ENCODE measurements around the gene DBF4. TPM values are rescaled to one million over a fixed set of nuclear protein-coding genes. Genes with fewer than 3 reads are reported as not detected.

DBF4 gene
- total and polyA plus RNA-seq, 2 experiments from 2014 or later = 62.6 to 91.5 TPM

GRCh38 chr7:87837597-87837996 is 38.7 kb upstream of the DBF4 start (continued):
- TF ChIP-seq ZNF462 (CRISPR knock-in tag; IDR thresholded peaks at IDR 0.05) = no peak

GRCh38 chr7:87850836-87851593 is 25.3 kb upstream of the DBF4 start:
- Mint-ChIP-seq H3K9me3 (no peaks in the 10 kb centered on the region), H3K36me3 (ENCODE audit: low read depth) (peaks cover 16% of the 10 kb centered on the region), H3K27ac (peak overlapping the region; percentile 12; the same call in 1 of the 2 replicates), H3K4me1 (peaks cover under 1% of the 10 kb centered on the region; the same call in 2 of the 3 replicates), H3K27me3 (ENCODE audit: insufficient read depth, low read depth, poor library complexity) (peaks cover 1% of the 10 kb centered on the region), H3K4me3 (no peak overlapping the region)
- DNase-seq (ENCODE audit: low spot score) (no peak), ATAC-seq (no peak)
- Histone ChIP-seq H3K4me1 (ENCODE audit: insufficient read depth) (peaks cover 5% of the 10 kb centered on the region), H3K36me3 (ENCODE audit: insufficient read depth) (no peaks in the 10 kb centered on the region), H3F3A (replicated peaks; ENCODE audit: low read depth) (no peaks in the 10 kb centered on the region), H3K9me2 (ENCODE audit: insufficient read depth) (no peaks in the 10 kb centered on the region), H3K4me2 (no peak overlapping the region), H3K4me3 (no peak overlapping the region), H3K79me2 (replicated peaks; ENCODE audit: insufficient read depth) (no peaks in the 10 kb centered on the region), H3K27me3 (ENCODE audit: insufficient read depth) (no peaks in the 10 kb centered on the region), H3K27ac (ENCODE audit: low read depth) (no peak overlapping the region), H2AFZ (no peak overlapping the region), H4K20me1 (replicated peaks; ENCODE audit: insufficient read depth) (no peaks in the 10 kb centered on the region)
- TF ChIP-seq ETS1 (IDR thresholded peaks at IDR 0.05) (no peak), CTCF (conservative IDR thresholded peaks at IDR 0.05; ENCODE audit: low read depth in 2 of 2) (no peak), ZNF114 (CRISPR knock-in tag; IDR thresholded peaks at IDR 0.05) (no peak), STAT1 (IDR thresholded peaks at IDR 0.05; ENCODE audit: unreplicated experiment) (no peak), ZNF331 (CRISPR knock-in tag; IDR thresholded peaks at IDR 0.05; ENCODE audit: low read depth) (no peak), EZH2phosphoT487 (IDR thresholded peaks at IDR 0.05; ENCODE audit: unreplicated experiment) (no peak)

All from GM23338 (cell line).